NB4 (cell line): ENCODE measurements around the gene BCAS3.

ENCODE experiments used
- DNase-seq: peaks from one replicate; pipeline ENCODE4 v3.0.0; 2010; ENCODE audit warnings: low read depth
- H3K4me3 ChIP-seq: one replicate; pipeline ENCODE4 v1.5.1; 2011; ENCODE audit warnings: mild to moderate bottlenecking, low read depth, low read length, moderate library complexity
- CTCF ChIP-seq: IDR thresholded peaks from one replicate; pipeline ENCODE4 v1.5.1; 2012; ENCODE audit warnings: low read depth, low read length
- MAX ChIP-seq: IDR thresholded peaks from 2 replicates; pipeline ENCODE4 v1.6.1; 2011; ENCODE audit warnings: low read depth, low read length
- MYC ChIP-seq: IDR thresholded peaks from 2 replicates; pipeline ENCODE4 v1.6.1; 2011; ENCODE audit warnings: low read depth, low read length
- POLR2A ChIP-seq: IDR thresholded peaks from 2 replicates; pipeline ENCODE4 v1.6.1; 2011; ENCODE audit warnings: mild to moderate bottlenecking; ENCODE audit not compliant: insufficient read length; ENCODE audit errors: extremely low read depth

BCAS3 gene

GRCh38 chr17:61401389-61402072, 723.9 kb downstream of the BCAS3 start:
- no peak for DNase-seq
- no peak overlapping the region for H3K4me3 ChIP-seq
- TF ChIP-seq CTCF (no peak), MYC (no peak), MAX (no peak), POLR2A (no peak)

GRCh38 chr17:61402073-61402541, 724.5 kb downstream of the BCAS3 start:
- no peak overlapping the region for H3K4me3 ChIP-seq
- DNase-seq = no peak
- TF ChIP-seq MYC (no peak), MAX (no peak), CTCF (no peak), POLR2A (no peak)

- TF ChIP-seq MYC = no peak
- TF ChIP-seq CTCF = no peak
- TF ChIP-seq POLR2A = no peak
- no peak for DNase-seq
- no peak overlapping the region for H3K4me3 ChIP-seq
Measured at GRCh38 chr17:61402978-61403800, 725.5 kb downstream of the BCAS3 start.

GRCh38 chr17:61403801-61404662, 726.4 kb downstream of the BCAS3 start:
- TF ChIP-seq CTCF (no peak), POLR2A (no peak), MAX (no peak), MYC (no peak)
- no peak overlapping the region for H3K4me3 ChIP-seq
- no peak for DNase-seq

- TF ChIP-seq MAX = no peak
- no peak for TF ChIP-seq MYC
- no peak for TF ChIP-seq POLR2A
- TF ChIP-seq CTCF = no peak
- DNase-seq = no peak
- H3K4me3 ChIP-seq = no peak overlapping the region
Measured at GRCh38 chr17:61404663-61404912, 726.9 kb downstream of the BCAS3 start.
